Measurements from ENCODE around the gene PTPRK. TPM values are rescaled to one million over a fixed set of nuclear protein-coding genes. Genes with fewer than 3 reads are reported as not detected.

PTPRK gene
- total and polyA plus RNA-seq, 2 of the 8 experiments (the other 6 are each of a cell fraction or from before 2014, with no cell fraction given): 11.4 to 47.3 TPM

DNA sequence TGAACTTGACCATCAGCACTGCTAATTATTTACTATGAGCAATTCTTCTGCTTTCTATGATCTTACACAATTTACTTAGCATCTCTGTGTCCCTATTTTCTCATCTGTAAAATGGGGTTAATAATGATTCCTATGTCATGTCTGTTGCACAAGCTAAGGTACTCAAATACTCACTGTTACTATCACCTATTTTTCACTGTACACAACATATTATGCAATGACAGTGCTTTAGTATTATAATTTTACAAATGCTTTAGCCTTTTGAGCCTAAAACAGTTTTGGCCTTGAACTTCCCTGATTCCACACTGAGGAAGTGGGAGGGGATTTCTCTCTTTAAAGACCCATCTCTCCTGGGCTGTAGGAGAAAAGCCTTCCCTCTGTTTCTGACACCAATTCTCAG lies 582.7 kb downstream of the PTPRK start:
- H3K9me3 ChIP-seq (ENCODE audit: insufficient read depth in 2 of 2, low read depth in 1 of 2, low read length in 1 of 2): no peaks in the 10 kb centered on the region
- H2BK12ac ChIP-seq (ENCODE audit: low read depth, low read length): no peak overlapping the region
- no peaks in the 10 kb centered on the region for H3K27me3 ChIP-seq (replicated peaks in 1 of 4; ENCODE audit: control insufficient read depth in 3 of 4, extremely low read depth in 1 of 4, insufficient read depth in 3 of 4, low read length in 3 of 4)
- no peaks in the 10 kb centered on the region for H3K23me2 ChIP-seq (ENCODE audit: low read depth, low read length)
- ChIA-PET CTCF (ENCODE audit: partially characterized antibody) (interaction anchor here (1.9 kb wide), 1 partner anchor 345 kb away, joined by 4 read pairs; no protein-coding TSS in a partner anchor), POLR2A (ENCODE audit: partially characterized antibody) (interaction anchor here (1.2 kb wide), 1 partner anchor 581 kb away, joined by 3 read pairs; no protein-coding TSS in a partner anchor)
- no peak overlapping the region for H2BK120ac ChIP-seq (replicated peaks; ENCODE audit: low read depth, low read length)
- no peak overlapping the region for H4K5ac ChIP-seq (ENCODE audit: insufficient read length, low read depth, low read length)
- no peak overlapping the region for H3K4me2 ChIP-seq (ENCODE audit: insufficient read depth in 1 of 2, low read depth in 2 of 2, low read length in 2 of 2)
- no peak overlapping the region for H4K8ac ChIP-seq (ENCODE audit: extremely low read depth, insufficient read depth, low read length)
- no peaks in the 10 kb centered on the region for H4K20me1 ChIP-seq (replicated peaks in 1 of 2; ENCODE audit: control insufficient read depth in 1 of 2, insufficient read depth in 2 of 2, low read length in 2 of 2)
- DNase-seq (ENCODE audit: low read depth in 1 of 2, low spot score in 2 of 2) (no peak), FAIRE-seq (no peak)
- H2BK5ac ChIP-seq (ENCODE audit: low read depth, low read length): no peak overlapping the region
- H3K23ac ChIP-seq (ENCODE audit: insufficient read length): no peak overlapping the region
- peak overlapping the region in 1 of 4 experiments; percentile 8; a peak in 1 of 7 replicates for H3K9ac ChIP-seq (replicated peaks in 1 of 4; ENCODE audit: extremely low read depth in 1 of 4, low read depth in 3 of 4, low read length in 3 of 4)
- no peaks in the 10 kb centered on the region for H3K4me1 ChIP-seq (replicated peaks in 1 of 4; ENCODE audit: control insufficient read depth in 3 of 4, insufficient read depth in 4 of 4, low read length in 3 of 4)
- H2AK5ac ChIP-seq (ENCODE audit: low read depth, low read length): no peak overlapping the region
- TF ChIP-seq KDM1A (IDR thresholded peaks at IDR 0.05; ENCODE audit: borderline replicate concordance, low read length): no peak
- TF ChIP-seq, protein P1, sequence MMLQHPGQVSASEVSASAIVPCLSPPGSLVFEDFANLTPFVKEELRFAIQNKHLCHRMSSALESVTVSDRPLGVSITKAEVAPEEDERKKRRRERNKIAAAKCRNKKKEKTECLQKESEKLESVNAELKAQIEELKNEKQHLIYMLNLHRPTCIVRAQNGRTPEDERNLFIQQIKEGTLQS (IDR thresholded peaks at IDR 0.05; ENCODE audit: insufficient read depth, low read depth, low read length): no peak
- TF ChIP-seq SIN3A (conservative IDR thresholded peaks at IDR 0.05 in 1 of 2, IDR thresholded peaks at IDR 0.05 in 1 of 2; ENCODE audit: low read depth in 1 of 2, low read length in 2 of 2): no peak
- TF ChIP-seq, protein P2, sequence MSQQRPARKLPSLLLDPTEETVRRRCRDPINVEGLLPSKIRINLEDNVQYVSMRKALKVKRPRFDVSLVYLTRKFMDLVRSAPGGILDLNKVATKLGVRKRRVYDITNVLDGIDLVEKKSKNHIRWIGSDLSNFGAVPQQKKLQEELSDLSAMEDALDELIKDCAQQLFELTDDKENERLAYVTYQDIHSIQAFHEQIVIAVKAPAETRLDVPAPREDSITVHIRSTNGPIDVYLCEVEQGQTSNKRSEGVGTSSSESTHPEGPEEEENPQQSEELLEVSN (IDR thresholded peaks at IDR 0.05): no peak
- no peak for TF ChIP-seq ASH2L (IDR thresholded peaks at IDR 0.05; ENCODE audit: low read length)
- TF ChIP-seq YY1 (IDR thresholded peaks at IDR 0.05; ENCODE audit: low read depth, low read length): no peak
- no peak for TF ChIP-seq CTBP2 (IDR thresholded peaks at IDR 0.05; ENCODE audit: borderline replicate concordance, insufficient read depth, insufficient read length, low read length)
- TF ChIP-seq HDAC6 (IDR thresholded peaks at IDR 0.05; ENCODE audit: low read depth, low read length): no peak
- TF ChIP-seq TEAD4 (IDR thresholded peaks at IDR 0.05; ENCODE audit: low read depth, low read length): no peak
- no peak overlapping the region for H3K18ac ChIP-seq (ENCODE audit: extremely low read depth, low read length)
- no peak overlapping the region for H3K14ac ChIP-seq (ENCODE audit: insufficient read length)
- H3K4ac ChIP-seq (replicated peaks; ENCODE audit: insufficient read length, low read depth, low read length): no peak overlapping the region
- H3K27ac ChIP-seq (ENCODE audit: low read depth, low read length): no peak overlapping the region
- H2BK20ac ChIP-seq (ENCODE audit: low read length): no peak overlapping the region
- no peak overlapping the region for H2AFZ ChIP-seq (ENCODE audit: low read length)
- H3K4me3 ChIP-seq (ENCODE audit: extremely low read depth in 1 of 4, insufficient read depth in 2 of 4, low read depth in 3 of 4, low read length in 4 of 4): no peak overlapping the region
- no peak overlapping the region for H2BK15ac ChIP-seq (ENCODE audit: low read length)
- H3K56ac ChIP-seq (replicated peaks; ENCODE audit: insufficient read length, low read depth, low read length): no peak overlapping the region
- no peak overlapping the region for H4K91ac ChIP-seq (replicated peaks; ENCODE audit: insufficient read length, low read length)
- H3K36me3 ChIP-seq (ENCODE audit: control insufficient read depth in 2 of 4, insufficient read depth in 4 of 4, low read length in 3 of 4): no peaks in the 10 kb centered on the region
- no peaks in the 10 kb centered on the region for H3K79me1 ChIP-seq (ENCODE audit: low read depth, low read length)
- no peaks in the 10 kb centered on the region for H3K79me2 ChIP-seq (ENCODE audit: control insufficient read depth in 1 of 2, insufficient read depth in 2 of 2, low read length in 2 of 2)
